Hepatic stellate cell (primary cell): ENCODE data around the gene CLPSL1.

ENCODE experiments used
- DNase-seq: peaks from one replicate; pipeline ENCODE4 v3.0.0; 2011; ENCODE audit warnings: low spot score

Gene CLPSL1

DNA sequence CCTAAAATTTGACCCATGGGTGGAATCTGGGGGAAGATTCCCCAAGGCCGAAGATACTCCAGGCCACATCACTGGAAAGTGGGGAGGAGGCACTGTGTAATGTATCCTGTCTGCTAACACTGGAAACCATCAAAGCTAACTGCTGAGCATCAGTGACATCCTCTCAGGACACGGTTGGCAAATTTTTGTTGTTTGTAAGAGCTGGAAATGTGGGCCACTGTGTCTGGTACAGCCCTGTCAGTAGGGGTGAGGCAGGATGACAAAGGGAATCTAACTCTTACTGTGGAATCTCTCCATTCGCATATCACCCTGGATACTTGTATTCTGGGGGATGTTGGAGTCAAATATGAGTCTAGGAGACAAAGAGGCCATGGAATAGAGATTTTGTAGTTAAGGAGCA, 21.4 kb upstream of the CLPSL1 start:
- no peak for DNase-seq

DNA sequence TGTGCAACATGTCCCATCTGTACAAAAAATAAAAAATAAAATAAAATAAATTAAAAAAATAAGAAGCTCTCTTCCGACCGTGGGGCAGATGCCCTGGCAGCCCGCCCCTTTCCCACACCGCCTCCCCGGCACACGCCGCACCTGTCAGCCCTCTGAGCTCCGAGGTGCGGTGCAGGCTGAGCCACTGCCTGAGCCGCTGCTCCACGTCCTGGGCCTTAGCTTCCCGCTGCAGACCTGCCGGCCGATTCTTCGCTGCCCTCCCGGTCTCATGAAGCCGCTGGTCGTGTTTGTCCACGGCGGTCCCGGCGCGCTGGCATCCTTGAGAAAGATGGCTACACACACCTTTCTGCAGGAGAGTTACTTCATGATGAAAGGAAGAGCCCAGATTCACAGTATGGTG, 15.1 kb upstream of the CLPSL1 start:
- no peak for DNase-seq

DNA sequence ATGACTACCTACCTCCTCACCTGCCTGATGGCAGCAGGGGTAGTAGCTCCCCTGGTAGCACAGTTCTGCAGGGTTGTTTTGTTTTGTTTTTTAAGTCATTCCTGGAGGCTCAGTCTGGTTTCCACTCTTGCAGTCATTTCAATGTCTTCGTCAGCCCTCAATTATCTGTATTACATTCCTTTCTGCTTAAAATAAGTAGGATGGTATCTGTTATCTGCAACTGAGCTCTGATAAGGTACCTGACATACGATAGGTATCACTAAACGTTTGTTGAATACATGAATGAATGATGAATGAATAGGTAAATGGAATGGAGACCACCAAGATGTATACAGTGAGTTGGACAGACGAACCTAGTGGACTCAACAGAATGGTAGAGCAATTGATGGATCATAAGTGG, 11.6 kb upstream of the CLPSL1 start:
- DNase-seq, result no peak

DNA sequence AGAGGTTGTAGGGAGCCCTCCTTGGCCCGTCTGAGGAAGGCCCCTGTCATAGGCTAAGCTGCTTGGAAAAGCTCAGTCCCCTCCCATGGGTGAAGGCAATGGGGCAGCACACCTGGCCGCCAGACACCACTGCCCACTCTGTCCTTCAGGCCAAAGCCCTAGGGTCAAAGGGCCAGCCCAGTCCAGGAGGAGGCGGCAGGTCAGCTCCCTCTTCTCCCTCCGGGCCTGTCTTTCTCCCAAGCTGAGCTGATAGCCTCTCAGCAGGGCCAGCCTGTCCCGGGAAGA, 9.5 kb upstream of the CLPSL1 start:
- no peak for DNase-seq

DNA sequence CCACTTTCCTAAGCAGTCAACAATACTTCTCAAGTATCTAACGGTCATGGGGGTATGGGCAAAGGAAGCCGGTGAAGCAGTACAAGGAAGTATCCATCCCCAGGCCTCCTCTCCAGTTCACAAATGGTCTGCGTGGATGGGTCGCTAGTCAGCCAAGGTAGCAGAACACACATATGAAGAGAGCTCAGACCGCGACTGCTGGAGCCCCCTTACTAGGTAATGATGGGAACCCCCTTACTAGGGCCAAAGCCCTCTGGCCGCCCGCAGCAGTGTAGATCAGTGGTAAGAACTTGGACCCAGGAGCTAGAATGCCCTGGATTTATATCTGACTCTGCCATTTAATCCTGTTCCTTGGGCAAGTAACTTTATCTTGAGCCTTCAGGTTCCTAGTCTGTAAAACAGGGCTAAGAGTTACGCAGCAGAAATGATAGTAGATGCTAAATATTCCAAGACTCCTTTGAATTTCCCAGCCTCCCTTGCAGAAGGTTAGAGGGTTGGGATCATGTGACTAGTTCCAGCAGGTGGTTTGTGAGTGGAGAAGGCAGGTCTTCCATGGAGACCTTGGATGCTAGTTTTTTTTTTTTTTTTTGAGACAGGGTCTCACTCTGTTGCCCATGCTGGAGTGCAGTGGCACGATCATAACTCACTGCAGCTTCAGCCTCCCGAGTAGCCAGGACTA, 6.6 kb upstream of the CLPSL1 start:
- no peak for DNase-seq

DNA sequence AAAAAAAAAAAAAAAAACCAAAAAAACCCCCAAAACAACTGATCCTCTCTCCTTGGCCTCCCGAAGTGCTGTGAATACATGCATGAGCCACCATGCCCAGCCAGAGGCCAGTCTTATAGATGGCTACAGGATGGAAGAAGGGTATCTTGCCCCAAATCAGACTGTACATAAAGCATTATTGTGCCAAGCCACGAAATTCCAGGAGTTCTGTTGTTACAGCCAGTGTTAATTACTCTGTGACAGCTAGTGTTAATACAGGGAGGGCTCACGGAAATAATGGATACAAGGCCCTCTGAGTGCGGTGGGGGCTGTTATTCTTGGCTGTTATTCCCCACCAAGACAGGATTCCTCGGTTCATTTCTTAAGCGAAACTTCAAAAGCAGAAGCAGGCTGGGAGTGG, 5.8 kb upstream of the CLPSL1 start:
- no peak for DNase-seq

DNA sequence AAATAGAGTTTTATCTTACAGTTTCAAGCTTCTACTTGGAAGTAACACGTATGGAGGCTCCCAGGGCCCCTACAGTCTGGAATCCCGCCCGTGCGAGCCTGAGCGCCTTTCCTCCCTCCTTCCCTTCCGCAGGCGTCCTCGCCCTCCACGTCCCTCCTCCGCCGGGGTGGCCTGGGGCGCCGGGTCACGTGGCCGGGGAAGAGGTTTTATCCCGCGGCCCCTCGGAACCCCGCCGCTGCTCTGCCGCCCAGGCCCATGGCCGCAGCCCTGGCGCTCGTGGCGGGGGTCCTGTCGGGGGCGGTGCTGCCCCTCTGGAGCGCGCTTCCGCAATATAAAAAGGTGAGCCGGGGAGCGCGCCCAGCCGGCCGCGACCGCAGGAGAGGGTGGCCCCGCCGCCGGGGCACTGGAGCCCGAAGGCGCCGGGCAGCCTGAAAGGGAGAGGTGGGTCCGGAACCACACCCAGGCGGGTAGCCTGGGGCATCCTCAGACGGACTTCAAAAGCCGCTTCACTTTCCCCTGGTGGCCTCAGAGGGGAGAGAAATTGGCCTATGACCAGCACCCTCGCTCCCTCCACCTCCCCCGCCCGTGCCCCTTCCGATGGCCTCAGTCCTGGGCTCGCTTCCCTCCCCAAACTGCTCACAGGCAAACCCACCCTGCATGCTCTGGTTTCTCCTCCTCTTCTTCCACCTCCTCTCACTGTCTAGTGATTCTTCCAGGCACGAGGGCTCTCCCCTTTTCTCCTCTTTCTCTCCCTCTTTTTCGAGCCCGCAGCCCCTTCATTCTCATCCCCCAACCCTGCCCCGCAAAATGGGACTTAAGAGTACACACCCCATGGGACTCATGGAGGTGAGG, 4.2 kb upstream of the CLPSL1 start, which contains the start of gene CLPSL2:
TSS of gene CLPSL2 (plus strand) at position 235 of the 852 bp plus-strand sequence. CDS start at position 256, 21 bp downstream.
- DNase-seq, result no peak

DNA sequence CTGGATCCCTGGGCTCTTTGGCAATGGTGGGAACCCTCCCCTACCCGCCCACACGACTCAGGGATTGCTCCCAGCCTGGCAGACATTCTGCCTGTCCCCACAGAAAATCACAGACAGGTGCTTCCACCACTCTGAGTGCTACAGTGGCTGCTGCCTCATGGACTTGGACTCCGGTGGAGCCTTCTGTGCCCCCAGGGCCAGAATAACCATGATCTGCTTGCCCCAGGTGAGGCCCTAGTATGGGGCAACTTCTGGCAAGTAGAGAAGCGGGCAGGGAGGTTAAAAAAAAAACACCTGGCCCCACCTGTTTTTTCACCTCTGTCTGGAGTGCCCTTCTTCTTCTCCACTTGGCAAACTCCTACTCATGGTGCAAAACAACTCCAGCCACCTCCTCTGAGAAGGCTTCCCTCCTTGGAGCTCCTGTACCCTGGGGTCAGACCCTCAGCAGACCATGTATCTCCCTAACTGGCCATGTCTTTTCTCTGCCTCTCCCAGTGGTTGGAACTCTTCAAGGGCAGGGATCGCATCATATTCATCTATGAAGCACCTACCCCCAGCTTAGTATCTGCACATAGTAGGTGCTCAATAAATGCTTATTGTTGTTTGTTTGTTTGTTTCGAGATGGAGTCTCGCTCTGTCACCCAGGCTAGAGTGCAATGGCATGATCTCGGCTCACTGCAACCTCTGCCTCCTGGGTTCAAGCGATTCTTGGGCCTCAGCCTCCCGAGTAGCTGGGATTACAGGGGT, 3.3 kb upstream of the CLPSL1 start:
- no peak for DNase-seq

DNA sequence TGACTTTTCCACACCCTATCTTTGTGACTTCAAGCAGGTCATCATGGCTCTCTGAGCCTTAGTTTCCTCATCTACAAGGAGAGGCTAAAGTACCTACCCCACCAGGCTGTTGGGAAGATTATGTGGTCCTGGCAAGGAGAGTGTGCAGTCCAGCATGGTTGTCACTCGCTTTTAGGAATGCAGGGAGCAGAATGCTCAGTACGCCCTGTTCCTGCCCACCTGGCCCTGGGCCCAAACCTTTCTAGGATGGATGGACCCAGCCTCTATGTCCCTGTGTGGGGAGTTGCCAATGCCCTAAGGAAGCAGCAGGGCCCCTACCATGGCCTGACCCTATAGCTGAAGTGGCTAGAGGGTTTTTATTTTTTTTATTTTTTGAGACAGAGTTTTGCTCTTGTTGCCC, 2.4 kb upstream of the CLPSL1 start:
- no peak for DNase-seq

DNA sequence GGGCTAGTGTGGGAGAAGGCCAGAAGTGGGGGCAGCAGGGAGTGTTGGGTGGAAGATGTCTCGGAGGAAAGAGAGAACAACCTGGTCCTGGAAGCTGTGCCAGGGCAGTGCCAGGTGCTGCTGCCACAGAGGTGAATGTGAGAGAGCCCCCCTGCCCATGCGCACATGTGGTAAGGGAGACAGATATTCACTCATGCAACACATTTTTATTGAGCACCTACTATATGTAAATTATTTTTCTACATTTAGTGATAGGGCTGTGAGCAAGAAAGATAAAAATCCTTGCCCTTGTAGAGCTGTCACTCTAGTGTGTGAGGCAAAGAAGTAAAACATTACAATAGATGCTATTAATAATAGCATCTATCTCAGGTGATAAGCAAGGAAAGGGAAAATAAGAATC, 471 bp downstream of the CLPSL1 start:
- no peak for DNase-seq

DNA sequence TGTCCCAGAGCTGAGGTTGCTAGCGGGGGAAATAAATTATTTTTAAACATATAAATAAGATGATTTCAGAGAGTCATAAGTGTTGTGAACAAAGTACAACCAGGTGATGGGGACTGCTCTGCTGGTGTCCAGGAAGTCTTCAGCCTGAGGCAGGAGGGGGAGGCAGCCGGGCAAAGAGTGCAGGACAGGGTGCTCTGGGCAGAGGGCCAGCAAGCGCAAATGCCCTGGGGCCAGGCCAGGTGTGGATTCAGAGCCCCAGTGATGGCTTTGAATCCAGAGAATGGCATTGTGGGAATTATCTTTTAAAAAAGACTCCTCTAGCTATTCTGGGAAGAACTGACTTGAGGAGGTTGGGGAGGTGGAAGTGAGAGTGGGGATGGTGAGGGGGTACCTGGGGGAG, 1.6 kb downstream of the CLPSL1 start:
- DNase-seq, result no peak

DNA sequence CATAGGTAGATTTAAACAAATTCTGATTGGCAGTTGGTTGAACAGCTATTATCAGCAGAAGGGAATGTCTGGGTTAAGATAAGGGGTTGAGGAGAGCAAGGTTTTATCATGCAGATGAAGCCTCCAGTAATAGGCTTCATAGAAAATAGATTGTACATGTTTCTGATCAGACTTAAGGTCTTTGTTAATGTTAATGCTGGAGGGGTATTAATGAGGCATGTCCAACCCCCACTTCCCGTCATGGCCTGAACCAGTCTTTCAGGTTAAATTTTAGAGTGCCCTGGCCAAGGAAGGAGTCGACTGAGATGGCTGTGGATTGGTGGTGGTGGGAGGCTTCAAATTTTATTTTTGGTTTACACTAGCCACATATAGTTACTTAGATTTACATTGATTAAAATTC, 3.4 kb downstream of the CLPSL1 start:
- no peak for DNase-seq

DNA sequence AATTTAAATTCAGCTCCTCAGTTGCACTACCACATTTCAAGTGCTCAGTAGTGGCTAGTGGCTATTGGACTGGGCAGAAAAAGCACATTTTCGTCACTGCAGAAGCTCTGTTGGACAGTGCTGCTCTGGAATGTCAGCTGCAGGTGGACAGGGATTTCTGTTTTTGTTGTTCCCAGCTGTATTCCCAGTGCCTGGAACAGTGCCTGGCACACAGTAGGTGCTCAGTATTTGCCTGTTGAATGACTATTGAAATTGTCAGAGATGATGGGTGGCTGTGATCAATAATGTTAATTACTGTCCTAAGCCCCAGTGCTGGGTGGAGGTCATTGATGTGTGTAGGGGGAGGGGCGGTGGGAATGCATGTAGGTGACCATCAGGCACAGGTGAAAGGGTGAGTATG, 5.5 kb downstream of the CLPSL1 start:
- DNase-seq, result no peak

DNA sequence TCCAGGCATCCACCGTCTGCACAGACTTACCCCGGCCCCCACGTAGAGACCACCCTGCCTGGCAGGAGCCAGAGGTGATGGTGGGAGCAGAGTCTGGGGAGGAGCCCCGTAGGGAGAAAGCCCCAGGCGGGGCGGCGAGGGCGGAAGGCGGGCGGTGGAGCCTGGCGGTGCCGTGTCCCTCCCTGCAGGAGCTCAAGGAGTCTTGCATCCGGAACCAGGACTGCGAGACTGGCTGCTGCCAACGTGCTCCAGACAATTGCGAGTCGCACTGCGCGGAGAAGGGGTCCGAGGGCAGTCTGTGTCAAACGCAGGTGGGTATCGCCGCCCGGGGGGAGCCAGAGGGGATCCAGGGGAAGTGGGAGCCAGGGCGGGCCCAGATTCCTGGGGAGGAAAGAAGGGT, 6.0 kb downstream of the CLPSL1 start:
- no peak for DNase-seq

DNA sequence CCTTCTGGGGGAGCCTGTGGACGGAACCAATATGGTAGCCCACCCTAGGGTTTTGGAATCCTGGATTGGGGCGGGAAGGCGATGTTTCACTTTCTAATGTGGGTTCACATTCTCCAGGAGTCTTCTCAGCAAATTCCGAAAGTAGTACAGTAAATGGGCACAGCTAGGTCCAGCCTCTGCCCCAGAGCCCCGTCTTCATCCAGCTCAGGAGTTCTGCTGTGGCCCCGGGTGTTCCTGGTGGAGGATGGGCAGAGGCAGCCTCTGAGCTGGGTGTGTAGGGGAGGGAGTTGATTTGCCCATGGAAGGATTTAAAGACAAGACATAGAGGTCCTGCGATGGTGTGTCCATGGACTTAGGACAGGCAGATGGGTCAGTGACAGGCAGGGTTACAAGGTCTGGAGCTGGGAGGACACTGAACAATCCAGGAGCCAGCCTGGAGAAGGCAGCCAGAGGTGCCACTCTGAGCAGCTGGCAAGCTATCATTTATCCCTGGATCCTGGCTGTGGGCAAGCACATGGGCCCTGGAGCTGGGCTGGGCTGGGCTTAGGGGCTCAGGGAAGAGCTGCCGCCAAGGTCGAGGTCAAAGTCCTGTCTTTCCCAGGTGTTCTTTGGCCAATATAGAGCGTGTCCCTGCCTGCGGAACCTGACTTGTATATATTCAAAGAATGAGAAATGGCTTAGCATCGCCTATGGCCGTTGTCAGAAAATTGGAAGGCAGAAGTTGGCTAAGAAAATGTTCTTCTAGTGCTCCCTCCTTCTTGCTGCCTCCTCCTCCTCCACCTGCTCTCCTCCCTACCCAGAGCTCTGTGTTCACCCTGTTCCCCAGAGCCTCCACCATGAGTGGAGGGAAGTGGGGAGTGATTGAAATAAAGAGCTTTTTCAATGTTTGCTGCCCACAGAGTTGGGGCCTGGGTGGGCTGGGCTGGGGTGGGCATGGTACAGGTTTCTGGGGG, 6.7 kb downstream of the CLPSL1 start:
- no peak for DNase-seq

DNA sequence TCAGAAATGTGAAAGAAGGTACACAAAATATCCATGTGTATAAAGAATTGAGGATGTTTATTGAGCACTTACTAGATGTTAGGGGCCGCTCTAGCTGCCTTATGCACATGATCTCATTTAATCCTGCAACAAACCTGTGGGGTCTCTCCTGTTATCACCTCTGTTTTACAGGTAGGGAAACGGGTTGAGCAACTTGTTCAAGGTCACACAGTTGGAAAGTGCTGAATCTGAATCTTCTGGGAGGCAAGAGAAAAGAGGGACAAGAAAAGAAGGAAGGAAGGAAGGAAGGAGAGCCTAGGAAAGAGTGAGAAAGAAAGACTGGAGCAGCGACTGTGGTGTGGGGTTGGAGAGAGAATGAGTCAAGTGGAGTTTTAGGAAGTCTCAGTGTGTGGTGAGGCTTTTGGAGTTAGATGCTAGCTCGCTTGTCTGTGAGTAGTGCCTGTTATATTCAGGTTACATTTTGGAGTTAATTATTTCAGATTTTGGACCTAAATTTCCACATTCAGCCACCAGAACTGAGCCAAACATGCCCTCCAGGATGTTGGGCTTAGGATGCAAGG, 7.7 kb downstream of the CLPSL1 start:
- DNase-seq, result no peak

DNA sequence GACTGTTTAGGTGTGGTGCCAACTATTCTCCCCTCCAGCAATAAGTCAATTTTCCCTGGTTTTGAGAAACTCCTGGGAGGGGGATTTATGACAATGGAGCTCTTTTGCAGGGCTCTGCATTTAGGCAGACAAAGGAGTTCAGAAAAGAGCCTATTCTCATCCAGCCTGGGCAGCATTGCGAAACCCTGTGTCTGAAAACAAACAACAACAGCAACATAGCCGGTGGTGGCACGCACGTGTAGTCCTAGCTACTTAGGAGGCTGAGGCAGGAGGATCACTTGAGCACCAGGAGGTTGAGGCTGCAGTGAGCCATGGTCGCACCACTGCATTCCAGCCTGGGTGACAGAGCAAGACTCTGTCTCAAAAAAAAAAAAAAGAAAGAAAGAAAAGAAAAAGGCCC, 9.9 kb downstream of the CLPSL1 start:
- no peak for DNase-seq

DNA sequence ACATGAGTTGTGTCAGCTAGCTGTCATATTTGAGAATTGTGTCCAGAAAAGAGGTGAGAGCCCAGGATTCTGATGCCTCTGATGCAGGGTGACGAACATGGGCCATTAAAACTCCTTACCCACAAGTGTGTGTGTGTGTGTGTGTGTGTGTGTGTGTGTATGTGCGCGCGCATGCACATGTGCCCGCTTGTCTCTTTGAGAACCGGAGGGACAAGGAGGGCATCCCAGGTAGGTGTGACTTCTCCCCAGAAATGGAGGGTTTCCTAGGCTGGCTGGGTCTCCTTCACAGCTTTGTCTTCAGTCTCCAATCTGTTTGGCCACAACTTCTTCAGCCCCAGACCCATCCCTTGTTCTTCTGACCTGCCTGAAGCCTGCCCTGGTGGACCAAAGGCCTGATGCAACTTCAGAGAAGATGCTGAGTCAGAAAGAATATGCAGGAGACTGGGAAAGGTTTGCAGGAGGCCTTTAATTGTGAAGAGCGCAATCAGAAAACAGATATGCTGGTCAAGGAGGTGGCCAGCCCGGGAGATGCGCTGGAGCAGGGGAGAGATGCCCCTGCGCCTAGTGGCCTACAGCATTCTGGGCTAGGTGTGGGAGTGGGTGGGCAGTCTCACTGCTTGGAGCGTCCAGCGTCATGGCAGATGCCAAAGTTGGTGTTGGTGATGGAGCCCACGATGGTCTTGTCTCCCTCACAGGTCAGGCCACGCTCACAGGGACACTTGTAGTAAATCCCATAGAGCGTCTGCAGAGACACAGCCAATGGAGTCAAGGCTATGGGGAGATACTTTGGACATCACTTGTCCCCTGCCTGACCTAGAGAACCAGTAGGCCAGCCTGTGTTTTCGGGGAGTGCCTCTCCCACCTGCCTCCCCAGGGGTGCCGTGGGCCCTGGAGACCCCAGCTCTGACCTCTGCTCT, 14.0 kb downstream of the CLPSL1 start:
- no peak for DNase-seq

DNA sequence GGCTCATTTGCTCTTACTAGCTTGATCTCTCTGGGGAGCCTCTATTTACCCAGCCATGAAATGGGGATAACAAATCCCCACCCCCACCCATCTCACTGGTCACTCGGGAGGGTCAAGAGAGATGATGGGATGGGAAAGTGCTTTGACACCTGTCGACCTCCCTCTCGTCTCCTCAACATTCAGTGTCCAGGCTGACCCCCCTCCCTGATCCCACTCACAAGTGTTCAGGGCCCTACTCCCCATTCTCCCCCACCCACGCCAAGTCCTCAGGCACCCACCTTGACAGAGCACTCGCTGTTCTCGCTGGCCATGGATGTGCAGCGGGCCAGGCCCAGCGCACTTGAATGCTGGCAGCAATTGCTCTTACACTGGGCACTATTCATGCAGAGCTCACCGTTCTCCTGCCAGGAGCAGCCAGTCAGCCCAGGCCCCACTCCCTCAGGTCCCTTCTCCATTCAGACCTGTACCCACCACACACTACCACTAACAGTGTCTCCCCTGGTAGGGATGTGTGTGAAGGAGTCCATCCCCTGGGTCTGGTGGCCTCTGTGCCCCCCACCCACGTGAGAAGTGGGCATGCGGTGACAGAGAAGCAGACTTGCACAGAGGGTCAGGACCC, 14.7 kb downstream of the CLPSL1 start:
- DNase-seq, result no peak

DNA sequence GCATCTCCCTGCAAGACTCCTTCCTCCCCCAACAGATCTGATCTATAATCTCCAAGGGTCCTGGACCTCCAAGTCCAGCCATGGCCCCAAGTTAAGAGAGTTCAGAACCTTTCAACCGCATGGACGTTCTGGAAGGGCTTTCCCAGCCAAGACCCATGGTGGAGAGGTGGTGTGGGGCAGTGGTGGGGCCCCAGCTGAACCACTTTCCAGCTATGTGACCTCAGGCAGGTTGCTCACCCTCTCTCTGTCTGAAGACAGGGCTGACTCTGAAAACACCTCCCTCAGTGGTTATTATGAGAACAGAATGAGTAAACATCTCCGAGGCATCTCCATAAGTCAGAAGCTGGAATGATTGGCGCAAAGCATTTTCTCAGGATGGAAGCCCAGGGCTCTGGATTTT, 15.4 kb downstream of the CLPSL1 start:
- DNase-seq, result no peak
